GM12878 (cell line): ENCODE data around the gene DDX11. TPM values are rescaled to one million over a fixed set of nuclear protein-coding genes. Genes with fewer than 3 reads are reported as not detected.
"Not testable (repeated sequence)": the region's sequence is repeated elsewhere in the genome, so short reads cannot be mapped to it uniquely, and the experiment has no call there.

Experiments
- ATAC-seq: fragments of 200-7000 bp; cut with Tn5 transposase; 3 replicates; pipeline ENCODE4 v1.9.1; 2020; ENCODE audit warnings: mild to moderate bottlenecking, moderate library complexity
- BruUV-seq: library from RNA; stranded (reverse); fragments of 400-500 nt; replicated peaks from 2 replicates; lab custom pipeline; 2021; lab: Mats Ljungman, UMichigan
- CTCF ChIA-PET: fragments of 300-600 bp; sonication (Branson Sonifier 250); formaldehyde crosslinking; extraction: SDS; loops from one replicate; lab custom pipeline; 2021; ENCODE audit warnings: inconsistent platforms; lab: Yijun Ruan, JAX
- POLR2A ChIA-PET: fragments of 350-600 bp; formaldehyde crosslinking; extraction: SDS; loops from one replicate; lab custom pipeline; 2021; ENCODE audit warnings: inconsistent platforms; lab: Charles Lee
- RAD21 ChIA-PET: fragments of 300-600 bp; sonication (Branson Sonifier 250); formaldehyde crosslinking; loops from one replicate; lab custom pipeline; 2023; ENCODE audit warnings: antibody characterized with exemption; ENCODE audit not compliant: unreplicated experiment; lab: Charles Lee
- SMC1A ChIA-PET: fragments of 300-600 bp; sonication (Branson Sonifier 250); formaldehyde crosslinking; loops from one replicate; lab custom pipeline; 2023; ENCODE audit not compliant: unreplicated experiment, uncharacterized antibody; lab: Charles Lee
- DNase-seq: peaks from one replicate; pipeline ENCODE4 v3.0.0-alpha.2; 2011; ENCODE audit warnings: low read depth, low spot score
- FAIRE-seq: peaks from 3 replicates; lab custom pipeline; 2011; peaks lifted over from hg19 to GRCh38; lab: Jason Lieb, UNC
- H2AFZ ChIP-seq: 2 replicates; pipeline ENCODE4 v1.6.0; 2011; ENCODE audit warnings: low read depth, low read length, control low read depth; ENCODE audit not compliant: control insufficient read depth
- H3K27ac ChIP-seq: 2 replicates; pipeline ENCODE4 v1.5.1; 2011; ENCODE audit warnings: control low read depth; ENCODE audit not compliant: control insufficient read depth, insufficient read depth
- H3K27me3 ChIP-seq, 2 experiments: replicated peaks in 1 of 2; 2 replicates each; pipeline versions ENCODE4 v1.6.0 to v1.6.1; 2011; ENCODE audit warnings: low read length in 1 of 2; ENCODE audit not compliant: control insufficient read depth in 2 of 2, insufficient read depth in 2 of 2
- H3K36me3 ChIP-seq, 2 experiments: 2 replicates each; pipeline ENCODE4 v1.5.1; 2011; ENCODE audit warnings: low read length in 1 of 2; ENCODE audit not compliant: control insufficient read depth in 2 of 2, insufficient read depth in 2 of 2
- H3K4me1 ChIP-seq: 2 replicates; pipeline ENCODE4 v1.6.1; 2011; ENCODE audit warnings: mild to moderate bottlenecking, low read length, moderate library complexity, mixed read lengths; ENCODE audit not compliant: control insufficient read depth, insufficient read depth
- H3K4me2 ChIP-seq: 2 replicates; pipeline ENCODE4 v1.6.0; 2011; ENCODE audit warnings: control low read depth; ENCODE audit not compliant: control insufficient read depth, insufficient read depth
- H3K4me3 ChIP-seq: fragments of 200-600 bp; sonication (generic); 2 replicates; pipeline ENCODE4 v1.5.1; 2016
- H3K79me2 ChIP-seq: 2 replicates; pipeline ENCODE4 v1.6.0; 2011; ENCODE audit warnings: low read length; ENCODE audit not compliant: control insufficient read depth, insufficient read depth
- H3K9ac ChIP-seq: 2 replicates; pipeline ENCODE4 v1.8.0; 2011; ENCODE audit warnings: low read length, control low read depth, mixed read lengths; ENCODE audit not compliant: control insufficient read depth, insufficient read depth
- H3K9me3 ChIP-seq: replicated peaks from 3 replicates; pipeline ENCODE4 v1.5.1; 2011; ENCODE audit warnings: mild to moderate bottlenecking, low read length; ENCODE audit not compliant: control insufficient read depth, insufficient read depth
- H4K20me1 ChIP-seq: 2 replicates; pipeline ENCODE4 v1.6.0; 2011; ENCODE audit not compliant: control insufficient read depth, insufficient read depth
- WGBS: methylation state at CpG from one replicate; pipeline ENCODE4 v1.1.6; 2016; ENCODE audit warnings: low lambda C conversion rate; ENCODE audit not compliant: insufficient replicate concordance, insufficient coverage; ENCODE audit errors: missing lambda C conversion rate; 5-methylcytosine and 5-hydroxymethylcytosine counted together
- in situ Hi-C: fragments of 300-500 bp; cut with MboI; formaldehyde crosslinking; loops from 9 replicates; pipeline ENCODE4 v1.14.3; 2018; ENCODE audit warnings: mixed read lengths
- intact Hi-C: fragments of 100-400 bp; cut with micrococcal nuclease; formaldehyde crosslinking; loops from one replicate; pipeline ENCODE4 v1.14.2; 2022; ENCODE audit not compliant: unreplicated experiment
- polyA plus RNA-seq, 11 experiments: library from polyadenylated mRNA; depleted of rRNA in 4 of 11; unstranded in 6 of 11; stranded (reverse) in 5 of 11; fragments of >200 nt; fragmentation: Nextera tagmentation in 4 of 11; fragmentation: Illumina TruSeq in 1 of 11; extraction: Ambion mirVana in 4 of 11; extraction: Trizol in 1 of 11; gene quantifications; 1 replicate in 1 of 11; 2 replicates in 10 of 11; pipeline versions ENCODE4 v1.2.1 to v1.2.3, GENCODE V29; 2011 to 2016; ENCODE audit warnings: inconsistent platforms in 2 of 11, missing spikeins in 2 of 11, low read depth in 1 of 11
- total RNA-seq, 4 experiments: library from RNA; depleted of rRNA in 3 of 4; stranded (reverse); fragments of >200 nt in 3 of 4; fragmentation: Illumina TruSeq in 1 of 4; extraction: Trizol in 1 of 4; gene quantifications; 2 replicates each; pipeline versions ENCODE4 v1.2.1 to v1.2.3, GENCODE V29; 2013 to 2021

Gene DDX11
- total and polyA plus RNA-seq, 10 of the 15 experiments (the other 5 are each of a cell fraction or from before 2014, with no cell fraction given): 3.8 to 94.2 (median 46.3) TPM

DNA sequence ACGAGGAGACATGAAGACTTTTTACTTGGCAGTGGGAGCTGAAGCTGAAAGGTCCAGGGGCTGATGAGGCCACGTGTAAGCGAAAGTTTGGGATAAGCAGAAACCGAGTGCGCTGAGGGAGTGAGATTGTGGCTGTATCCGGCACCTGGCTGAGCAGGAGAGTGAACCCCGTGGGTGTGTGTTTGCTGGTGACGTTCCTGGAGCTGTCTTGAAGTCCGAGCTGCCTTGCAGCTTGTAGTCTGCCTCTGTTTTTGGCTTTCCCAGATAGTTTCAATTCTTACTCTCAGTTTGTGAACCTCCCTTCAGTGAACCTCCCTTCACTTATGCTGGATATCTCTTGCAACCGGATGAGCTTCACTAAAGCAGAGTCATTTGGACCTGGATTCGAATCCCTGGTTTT is 2.5 kb downstream of the DDX11 start:
- H3K4me1 ChIP-seq, in situ Hi-C loops, DNase-seq, H3K27me3 ChIP-seq, BruUV-seq, intact Hi-C loops, H4K20me1 ChIP-seq, SMC1A ChIA-PET, H2AFZ ChIP-seq, RAD21 ChIA-PET, POLR2A ChIA-PET, H3K27ac ChIP-seq, H3K9me3 ChIP-seq, H3K36me3 ChIP-seq, CTCF ChIA-PET, ATAC-seq, FAIRE-seq, H3K9ac ChIP-seq: not testable (repeated sequence)
- Histone ChIP-seq H3K4me2 (peak overlapping the region; percentile 1), H3K79me2 (peaks cover 23% of the 10 kb centered on the region), H3K4me3 (0 out of 2 replicates have a peak overlapping the region, but pooled peaks have one; percentile 1)
- WGBS: 93% methylated on average over 9 of the region's 11 CpGs

DNA sequence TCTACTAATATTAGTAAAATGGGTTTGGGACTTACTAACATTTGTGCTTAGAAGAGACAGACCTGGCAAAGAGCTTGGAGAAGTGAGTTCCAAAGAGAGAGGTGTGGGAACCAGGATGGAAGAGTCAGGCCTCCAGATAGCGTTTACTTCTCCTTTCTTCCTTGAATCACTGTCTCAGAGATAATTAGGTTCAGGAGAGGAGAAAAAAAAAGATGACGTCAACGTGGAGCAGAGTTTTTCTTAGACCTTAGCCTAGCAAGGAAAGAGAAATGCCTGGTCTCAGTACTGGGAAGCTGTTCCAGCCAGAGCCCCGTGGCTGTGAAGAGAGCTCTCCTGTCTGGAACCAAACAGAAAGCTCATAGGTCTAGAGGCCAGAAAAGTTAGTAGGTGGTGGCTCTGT is 3.4 kb downstream of the DDX11 start:
- RAD21 ChIA-PET, H3K36me3 ChIP-seq, in situ Hi-C loops, H3K4me2 ChIP-seq, H3K9ac ChIP-seq, BruUV-seq, H4K20me1 ChIP-seq, DNase-seq, intact Hi-C loops, H2AFZ ChIP-seq, H3K27me3 ChIP-seq, H3K4me3 ChIP-seq, H3K4me1 ChIP-seq, SMC1A ChIA-PET, H3K9me3 ChIP-seq, ATAC-seq, H3K27ac ChIP-seq, CTCF ChIA-PET, FAIRE-seq: not testable (repeated sequence)
- WGBS: 92% methylated on average over 1 of the region's 4 CpGs
- POLR2A ChIA-PET: interaction anchor here (0.7 kb wide), 1 partner anchor 232 kb away, joined by 6 read pairs; no protein-coding TSS in a partner anchor
- H3K79me2 ChIP-seq: peaks cover 23% of the 10 kb centered on the region

- FAIRE-seq, H3K9me3 ChIP-seq, H3K27ac ChIP-seq, CTCF ChIA-PET, intact Hi-C loops, H3K4me1 ChIP-seq, in situ Hi-C loops, H3K36me3 ChIP-seq, H3K4me3 ChIP-seq, H3K27me3 ChIP-seq, H3K9ac ChIP-seq, SMC1A ChIA-PET, DNase-seq, BruUV-seq, H2AFZ ChIP-seq, H3K4me2 ChIP-seq, RAD21 ChIA-PET, ATAC-seq, POLR2A ChIA-PET, H4K20me1 ChIP-seq: not testable (repeated sequence)
- peaks cover 23% of the 10 kb centered on the region for H3K79me2 ChIP-seq
- 100% methylated on average over 8 of the region's 8 CpGs for WGBS
These were observed 4.3 kb downstream of the DDX11 start for GRCh38 chr12:31077998-31078397.

DNA sequence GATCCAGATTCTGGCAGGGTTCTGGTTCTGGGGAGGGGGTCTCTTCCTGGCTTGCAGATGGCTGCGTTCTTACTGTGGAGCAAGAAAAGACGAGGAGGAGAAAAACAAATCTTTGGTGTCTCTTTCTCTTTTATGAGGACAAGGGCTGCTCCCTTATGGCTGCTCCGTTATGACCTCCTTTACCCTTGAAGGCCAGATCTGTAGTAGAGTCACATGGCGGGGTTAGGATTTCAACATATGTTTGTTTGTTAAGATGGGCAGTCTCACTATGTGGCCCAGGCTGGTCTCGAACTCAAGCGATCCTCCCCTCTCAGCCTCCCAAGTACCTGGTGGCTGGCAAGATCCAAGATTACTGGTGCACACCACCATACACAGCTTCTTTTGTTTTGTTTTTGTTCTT is 5.8 kb downstream of the DDX11 start:
- intact Hi-C loops, H3K4me3 ChIP-seq, H3K4me2 ChIP-seq, CTCF ChIA-PET, H3K9ac ChIP-seq, DNase-seq, BruUV-seq, RAD21 ChIA-PET, H3K36me3 ChIP-seq, H3K27ac ChIP-seq, in situ Hi-C loops, POLR2A ChIA-PET, FAIRE-seq, H3K9me3 ChIP-seq, H3K27me3 ChIP-seq, H2AFZ ChIP-seq, H3K4me1 ChIP-seq, H4K20me1 ChIP-seq, ATAC-seq: not testable (repeated sequence)
- H3K79me2 ChIP-seq: peaks cover 19% of the 10 kb centered on the region
- SMC1A ChIA-PET: interaction anchor here (0.5 kb wide), 1 partner anchor 830 kb away, joined by 3 read pairs; no protein-coding TSS in a partner anchor
- WGBS: 83% methylated on average over 5 of the region's 6 CpGs
